HG03175 (cell line): ENCODE results near the gene ACYP2.

Experiments
- ATAC-seq: cut with Tn5 transposase; IDR thresholded peaks from one replicate; pipeline ENCODE4 v1.9.1; 2021; ENCODE audit warnings: mild to moderate bottlenecking, moderate library complexity; ENCODE audit not compliant: unreplicated experiment

Gene ACYP2

GRCh38 chr2:54212456-54212855 lies 97.0 kb downstream of the ACYP2 start:
- no peak for ATAC-seq

GRCh38 chr2:54213082-54213481 lies 97.7 kb downstream of the ACYP2 start:
- no peak for ATAC-seq

- no peak for ATAC-seq
Measured at GRCh38 chr2:54224997-54225396, 109.6 kb downstream of the ACYP2 start.

- no peak for ATAC-seq
Measured at GRCh38 chr2:54226260-54226659, 110.8 kb downstream of the ACYP2 start.

GRCh38 chr2:54227798-54228197 lies 112.4 kb downstream of the ACYP2 start:
- ATAC-seq, result no peak

GRCh38 chr2:54228945-54229344 lies 113.5 kb downstream of the ACYP2 start:
- no peak for ATAC-seq

- no peak for ATAC-seq
Measured at GRCh38 chr2:54233832-54234649, 118.6 kb downstream of the ACYP2 start.

- ATAC-seq, result no peak
Measured at GRCh38 chr2:54237428-54237827, 122.0 kb downstream of the ACYP2 start.

GRCh38 chr2:54239427-54239826 lies 124.0 kb downstream of the ACYP2 start:
- ATAC-seq, result no peak

GRCh38 chr2:54240515-54241469 lies 125.4 kb downstream of the ACYP2 start:
- no peak for ATAC-seq

GRCh38 chr2:54247115-54247514 lies 131.7 kb downstream of the ACYP2 start:
- no peak for ATAC-seq

GRCh38 chr2:54249629-54250028 lies 134.2 kb downstream of the ACYP2 start:
- ATAC-seq, result no peak

- ATAC-seq, result no peak
Measured at GRCh38 chr2:54254180-54254579, 138.8 kb downstream of the ACYP2 start.

GRCh38 chr2:54255230-54256090 lies 140.0 kb downstream of the ACYP2 start:
- no peak for ATAC-seq

GRCh38 chr2:54256091-54256694 lies 140.8 kb downstream of the ACYP2 start, which contains the start of gene TSPYL6:
Gene TSPYL6, minus strand, starts transcription at chr2:54256229. Its CDS starts 78 bp downstream, at chr2:54256151.
- no peak for ATAC-seq

- ATAC-seq, result no peak
Measured at GRCh38 chr2:54258166-54258565, 142.8 kb downstream of the ACYP2 start.

- ATAC-seq, result peak; percentile 56
Measured at GRCh38 chr2:54259413-54260240, 144.2 kb downstream of the ACYP2 start.

GRCh38 chr2:54260241-54260595 lies 144.8 kb downstream of the ACYP2 start:
- ATAC-seq, result no peak

- ATAC-seq, result no peak
Measured at GRCh38 chr2:54261537-54261936, 146.1 kb downstream of the ACYP2 start.
